Measurements from ENCODE around the gene DEPDC5.
"Not testable (repeated sequence)": the region's sequence is repeated elsewhere in the genome, so short reads cannot be mapped to it uniquely, and the experiment has no call there.

Gene DEPDC5

DNA sequence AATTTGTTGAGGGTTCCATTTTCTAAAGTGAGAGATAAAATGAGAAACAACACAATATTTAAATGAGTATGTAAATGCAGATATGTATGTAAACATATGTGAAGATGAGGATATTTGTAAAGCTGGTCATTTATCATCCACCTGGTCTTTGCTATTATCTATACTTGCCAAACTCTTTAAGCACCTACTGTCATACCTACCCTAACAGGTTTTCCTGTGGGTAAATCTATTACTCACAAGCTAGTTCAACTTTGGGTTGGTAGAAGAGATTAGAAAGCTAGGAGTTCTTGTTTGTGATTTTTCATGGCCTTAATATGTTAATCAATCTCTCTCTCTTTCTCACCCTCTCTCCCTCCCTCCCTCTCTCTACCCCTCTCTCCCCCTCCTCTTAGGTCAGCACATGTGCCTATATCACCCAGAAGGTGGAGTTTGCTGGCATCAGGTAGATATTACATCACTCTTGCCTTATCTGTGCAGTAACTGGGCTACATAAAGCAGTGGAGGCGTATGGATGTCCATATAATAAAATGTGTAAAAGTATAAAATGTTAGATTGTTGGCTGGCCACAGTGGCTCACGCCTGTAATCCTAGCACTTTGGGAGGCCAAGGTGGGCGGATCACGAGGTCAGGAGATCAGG, 14.7 kb downstream of the DEPDC5 start:
- Mint-ChIP-seq H3K9me3 (no peaks in the 10 kb centered on the region), H3K27ac (no peak overlapping the region), H3K36me3 (peaks cover 11% of the 10 kb centered on the region), H3K27me3 (no peaks in the 10 kb centered on the region), H3K4me3 (no peak overlapping the region), H3K4me1 (peaks cover 5% of the 10 kb centered on the region)

DNA sequence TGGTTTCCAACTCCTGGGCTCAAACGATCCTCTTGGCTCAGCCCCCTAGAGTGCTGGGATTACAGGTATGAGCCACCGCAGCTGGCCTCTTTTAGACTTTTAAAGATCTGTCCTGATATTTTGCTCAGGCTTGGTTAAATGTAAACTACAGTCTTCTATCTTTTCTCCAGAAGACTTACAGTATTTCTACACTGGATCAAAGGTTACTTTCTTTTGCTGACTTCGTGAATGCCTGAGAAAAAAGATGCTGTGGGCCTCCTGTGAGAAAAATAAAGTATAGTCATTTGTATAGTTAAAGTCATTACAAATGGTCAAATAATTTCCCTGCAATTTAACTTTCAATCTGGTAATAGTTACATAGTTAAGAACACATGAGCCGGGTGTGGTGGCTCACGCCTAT, 19.6 kb downstream of the DEPDC5 start:
- Mint-ChIP-seq H3K27ac (no peak overlapping the region), H3K36me3 (no peaks in the 10 kb centered on the region), H3K27me3 (no peaks in the 10 kb centered on the region), H3K4me1 (no peaks in the 10 kb centered on the region), H3K9me3 (no peaks in the 10 kb centered on the region), H3K4me3 (no peak overlapping the region)

DNA sequence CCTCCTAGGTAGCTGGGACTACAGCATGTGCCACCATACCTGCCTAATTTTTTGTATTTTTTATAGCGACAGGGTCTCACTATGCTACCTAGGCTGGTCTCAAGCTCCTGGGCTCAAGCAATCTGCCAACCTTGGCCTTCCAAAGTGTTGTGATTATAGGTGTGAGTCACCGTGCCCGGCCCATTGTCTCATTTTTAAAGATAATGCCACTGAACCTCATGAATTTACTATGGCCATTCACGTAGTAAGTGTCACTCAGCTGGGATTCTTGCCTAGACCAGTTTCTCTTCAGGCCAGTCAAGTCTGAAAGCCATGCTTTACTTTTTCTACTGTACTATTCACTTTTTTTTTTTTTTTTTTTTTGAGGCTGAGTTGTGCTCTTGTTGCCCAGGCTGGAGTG, 22.4 kb downstream of the DEPDC5 start:
- Mint-ChIP-seq H3K36me3 (peaks cover 8% of the 10 kb centered on the region), H3K27ac (no peak overlapping the region), H3K4me3 (no peak overlapping the region), H3K27me3 (no peaks in the 10 kb centered on the region), H3K9me3 (no peaks in the 10 kb centered on the region), H3K4me1 (no peaks in the 10 kb centered on the region)

DNA sequence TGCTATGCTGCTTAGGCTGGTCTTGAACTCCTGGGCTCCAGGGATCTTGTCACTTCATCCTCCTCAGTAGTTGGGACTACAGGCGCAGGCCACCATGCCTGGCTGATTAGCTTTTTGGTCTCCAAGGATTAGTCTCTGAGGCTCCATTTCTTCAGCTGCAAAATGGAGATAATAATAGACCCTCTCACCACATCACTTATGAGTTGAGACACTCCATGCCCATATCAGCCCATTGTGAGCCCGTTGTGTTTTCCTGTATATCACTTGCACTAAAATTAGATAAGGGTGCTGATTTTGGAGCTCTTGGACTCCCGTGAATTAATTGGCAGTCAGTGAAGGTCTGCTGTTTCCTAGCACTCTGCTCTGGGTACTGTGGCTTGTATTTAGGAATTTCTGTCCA, 36.0 kb downstream of the DEPDC5 start:
- Mint-ChIP-seq H3K36me3 (peaks cover 3% of the 10 kb centered on the region), H3K4me3 (no peak overlapping the region), H3K9me3 (no peaks in the 10 kb centered on the region), H3K4me1 (no peaks in the 10 kb centered on the region), H3K27me3 (no peaks in the 10 kb centered on the region), H3K27ac (no peak overlapping the region)

DNA sequence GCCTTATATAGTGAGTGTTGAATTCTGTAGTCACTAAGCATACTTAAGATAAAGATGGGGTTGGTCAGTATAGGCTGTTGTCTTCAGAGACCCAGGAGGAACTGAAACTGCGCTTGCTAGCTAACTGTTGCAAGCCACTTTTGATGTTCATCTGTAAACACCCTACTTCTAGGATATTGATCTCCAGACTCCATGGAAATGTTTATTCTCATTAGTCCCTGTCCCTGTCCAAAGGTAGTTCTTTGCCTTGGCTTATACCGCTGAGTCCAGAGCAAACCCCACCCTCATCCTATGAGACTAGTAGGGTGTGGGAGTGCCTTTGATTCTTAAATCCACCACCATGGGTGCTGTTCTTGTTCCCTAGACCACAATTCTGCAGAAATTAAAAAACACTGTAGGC, 36.4 kb downstream of the DEPDC5 start:
- no peaks in the 10 kb centered on the region for H3K9me3 Mint-ChIP-seq
- H3K27me3 Mint-ChIP-seq = no peaks in the 10 kb centered on the region
- no peak overlapping the region for H3K27ac Mint-ChIP-seq
- H3K4me3 Mint-ChIP-seq = no peak overlapping the region
- H3K4me1 Mint-ChIP-seq = no peaks in the 10 kb centered on the region
- no peaks in the 10 kb centered on the region for H3K36me3 Mint-ChIP-seq

DNA sequence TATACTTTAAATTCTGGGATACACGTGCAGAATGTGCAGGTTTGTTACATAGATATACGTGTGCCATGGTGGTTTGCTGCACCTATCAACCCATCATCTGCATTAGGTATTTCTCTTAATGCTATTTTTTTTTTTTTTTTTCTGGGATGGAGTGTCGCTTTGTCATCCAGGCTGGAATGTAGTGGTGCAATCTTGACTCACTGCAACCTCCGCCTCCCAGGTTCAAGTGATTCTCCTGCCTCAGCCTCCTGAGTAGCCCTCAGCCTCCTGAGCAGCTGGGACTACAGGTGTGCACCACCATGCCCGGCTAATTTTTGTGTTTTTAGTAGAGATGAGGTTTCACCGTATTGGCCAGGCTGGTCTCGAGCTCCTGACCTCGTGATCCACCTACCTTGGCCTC, 45.5 kb downstream of the DEPDC5 start:
- H3K9me3 Mint-ChIP-seq, H3K4me3 Mint-ChIP-seq, H3K27me3 Mint-ChIP-seq, H3K4me1 Mint-ChIP-seq, H3K27ac Mint-ChIP-seq: not testable (repeated sequence)
- H3K36me3 Mint-ChIP-seq = peaks cover 14% of the 10 kb centered on the region

DNA sequence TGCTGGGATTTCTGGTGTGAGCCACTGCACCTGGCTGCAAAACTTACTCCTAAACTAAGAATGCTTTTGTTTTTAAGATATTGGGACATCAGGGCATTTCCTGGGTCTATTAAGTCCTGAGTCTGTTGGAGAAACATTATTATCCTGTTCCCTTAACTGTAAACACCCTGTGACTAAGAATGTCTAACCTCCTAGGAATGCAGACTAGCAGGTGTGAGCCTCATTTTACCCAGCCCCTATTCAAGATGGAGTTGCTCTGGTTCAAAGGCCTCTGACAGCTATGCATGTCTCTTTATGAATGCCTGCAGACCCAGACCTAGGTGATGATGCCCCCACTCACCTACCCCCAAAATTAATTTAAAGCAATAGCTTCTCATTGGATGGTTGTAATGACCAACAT, 46.2 kb downstream of the DEPDC5 start:
- no peaks in the 10 kb centered on the region for H3K4me1 Mint-ChIP-seq

DNA sequence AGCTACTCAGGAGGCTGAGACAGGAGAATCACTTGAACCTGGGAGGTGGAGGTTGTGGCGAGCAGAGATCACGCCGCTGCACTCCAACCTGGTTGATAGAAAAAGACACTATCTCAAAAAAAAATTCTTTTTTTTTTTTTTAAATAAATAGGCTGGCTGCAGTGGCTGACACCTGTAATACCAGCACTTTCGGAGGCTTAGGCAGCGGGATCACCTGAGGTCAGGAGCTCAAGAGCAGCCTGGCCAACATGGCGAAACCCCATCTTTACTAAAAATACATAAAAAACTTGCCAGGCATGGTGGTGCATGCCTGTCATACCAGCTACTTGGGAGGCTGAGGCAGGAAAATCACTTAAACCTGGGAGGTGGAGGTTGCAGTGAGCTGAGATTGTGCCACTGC, 47.0 kb downstream of the DEPDC5 start:
- H3K36me3 Mint-ChIP-seq = peaks cover 20% of the 10 kb centered on the region
- H3K4me1 Mint-ChIP-seq, H3K4me3 Mint-ChIP-seq, H3K27ac Mint-ChIP-seq, H3K9me3 Mint-ChIP-seq, H3K27me3 Mint-ChIP-seq: not testable (repeated sequence)

More for the DNA sequence above, 46.2 kb downstream of the DEPDC5 start:
- no peaks in the 10 kb centered on the region for H3K27me3 Mint-ChIP-seq
- H3K27ac Mint-ChIP-seq = no peak overlapping the region
- H3K36me3 Mint-ChIP-seq = peaks cover 17% of the 10 kb centered on the region
- no peaks in the 10 kb centered on the region for H3K9me3 Mint-ChIP-seq
- no peak overlapping the region for H3K4me3 Mint-ChIP-seq

DNA sequence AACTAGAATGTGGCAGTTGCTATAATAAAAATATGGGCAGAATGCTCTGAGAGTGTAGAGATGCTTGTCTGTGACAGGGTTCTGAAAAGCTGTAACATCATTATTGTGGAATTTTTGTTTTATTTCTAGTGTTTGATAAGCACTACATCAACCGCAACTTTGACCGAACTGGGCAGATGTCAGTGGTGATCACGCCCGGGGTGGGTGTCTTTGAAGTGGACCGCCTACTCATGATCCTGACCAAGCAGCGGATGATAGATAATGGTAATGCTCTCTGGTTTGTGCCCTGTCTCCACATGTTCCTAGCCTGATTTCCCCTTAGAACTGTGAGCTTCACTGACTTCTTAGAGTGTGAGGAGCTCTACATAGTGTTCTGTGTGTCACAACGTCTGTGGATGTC, 48.8 kb downstream of the DEPDC5 start:
- H3K27ac Mint-ChIP-seq = no peak overlapping the region
- H3K9me3 Mint-ChIP-seq = no peaks in the 10 kb centered on the region
- peaks cover 20% of the 10 kb centered on the region for H3K36me3 Mint-ChIP-seq
- H3K27me3 Mint-ChIP-seq = no peaks in the 10 kb centered on the region
- H3K4me3 Mint-ChIP-seq = no peak overlapping the region
- H3K4me1 Mint-ChIP-seq = no peaks in the 10 kb centered on the region

DNA sequence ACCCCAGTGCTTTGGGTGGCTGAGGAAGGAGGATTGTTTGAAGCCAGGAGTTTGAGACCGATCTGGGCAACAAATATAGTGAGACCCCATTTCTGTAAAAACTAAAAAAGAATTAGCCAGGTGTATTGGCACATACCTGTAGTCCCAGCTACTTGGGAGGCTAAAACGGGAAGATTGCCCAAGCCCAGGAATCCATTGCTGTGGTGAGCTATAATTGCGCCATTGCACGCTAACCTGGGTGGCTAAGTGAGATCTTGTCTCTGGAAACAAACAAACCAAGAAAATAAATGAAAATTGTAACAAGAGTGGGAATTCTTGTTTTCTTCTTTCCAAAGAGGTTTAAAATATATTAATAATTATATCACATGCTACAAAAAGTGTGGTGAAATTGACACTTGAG, 52.9 kb downstream of the DEPDC5 start:
- H3K4me1 Mint-ChIP-seq = no peaks in the 10 kb centered on the region
- no peak overlapping the region for H3K4me3 Mint-ChIP-seq
- H3K27ac Mint-ChIP-seq = no peak overlapping the region
- no peaks in the 10 kb centered on the region for H3K9me3 Mint-ChIP-seq
- H3K27me3 Mint-ChIP-seq = no peaks in the 10 kb centered on the region
- H3K36me3 Mint-ChIP-seq = peaks cover 20% of the 10 kb centered on the region

DNA sequence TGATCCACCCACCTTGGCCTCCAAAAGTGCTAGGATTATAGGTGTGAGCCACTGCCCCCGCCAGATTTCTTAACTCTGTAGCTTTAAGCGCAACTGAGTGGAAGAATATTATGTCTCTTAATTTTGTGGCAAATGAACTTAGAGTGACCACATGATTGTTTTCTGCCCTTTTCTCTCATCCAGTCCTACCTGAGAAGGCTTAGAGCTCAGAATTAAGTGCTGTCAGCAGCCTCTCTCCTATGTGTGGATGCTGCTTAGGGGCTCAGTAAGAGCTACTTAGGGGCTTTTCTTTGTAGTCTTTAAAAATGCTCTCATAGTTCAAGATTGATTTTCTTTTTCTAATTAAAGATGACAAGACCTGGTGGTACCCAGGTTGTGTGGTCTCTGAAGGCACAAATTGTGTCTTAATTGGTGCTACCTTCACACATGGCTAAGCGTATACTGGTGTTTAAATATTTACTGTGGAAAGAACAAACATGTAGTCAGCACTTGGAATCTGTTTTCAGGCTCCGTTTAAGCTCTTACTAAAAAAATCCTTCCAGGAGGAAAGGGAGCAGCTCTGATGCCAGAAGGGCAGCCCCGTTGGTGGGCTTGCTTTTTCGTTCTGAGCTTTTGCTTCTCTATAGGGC, 59.3 kb downstream of the DEPDC5 start:
- peaks cover 16% of the 10 kb centered on the region for H3K36me3 Mint-ChIP-seq
- no peak overlapping the region for H3K27ac Mint-ChIP-seq
- H3K4me1 Mint-ChIP-seq = no peaks in the 10 kb centered on the region
- no peaks in the 10 kb centered on the region for H3K9me3 Mint-ChIP-seq
- H3K4me3 Mint-ChIP-seq = no peak overlapping the region
- no peaks in the 10 kb centered on the region for H3K27me3 Mint-ChIP-seq

DNA sequence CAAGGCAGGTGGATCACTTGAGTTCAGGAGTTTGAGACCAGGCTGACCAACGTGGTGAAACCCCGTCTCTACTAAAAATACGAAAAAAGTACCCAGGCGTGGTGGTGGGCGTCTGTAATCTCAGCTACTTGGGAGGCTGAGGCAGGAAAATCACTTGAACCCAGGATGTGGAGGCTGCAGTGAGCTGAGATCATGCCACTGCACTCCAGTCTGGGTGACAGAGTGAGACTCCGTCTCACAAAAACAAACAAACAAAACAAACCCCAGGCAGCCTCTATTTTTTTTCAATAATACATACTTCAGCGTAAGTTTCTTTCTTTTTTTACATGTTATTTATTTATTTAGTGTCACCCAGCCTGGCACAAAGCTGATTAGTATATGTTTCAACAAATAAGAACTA, 60.1 kb downstream of the DEPDC5 start:
- H3K36me3 Mint-ChIP-seq = peaks cover 21% of the 10 kb centered on the region
- H3K4me3 Mint-ChIP-seq, H3K4me1 Mint-ChIP-seq, H3K9me3 Mint-ChIP-seq, H3K27ac Mint-ChIP-seq, H3K27me3 Mint-ChIP-seq: not testable (repeated sequence)

DNA sequence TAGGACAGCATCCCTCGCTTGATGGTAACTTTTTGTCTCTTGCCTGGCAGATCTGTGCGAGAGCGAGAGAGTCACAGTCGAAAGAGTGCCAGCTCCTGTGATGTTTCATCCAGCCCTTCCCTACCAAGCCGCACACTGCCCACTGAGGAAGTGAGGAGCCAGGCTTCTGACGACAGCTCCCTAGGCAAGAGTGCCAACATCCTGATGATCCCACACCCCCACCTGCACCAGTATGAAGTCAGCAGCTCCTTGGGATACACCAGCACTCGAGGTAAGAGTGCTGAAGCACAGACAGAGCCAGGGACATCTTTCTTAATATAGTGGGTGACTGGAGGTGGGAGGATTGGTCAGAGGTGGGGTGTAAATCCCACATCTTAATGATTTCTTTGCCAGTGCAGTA, 61.1 kb downstream of the DEPDC5 start:
- H3K9me3 Mint-ChIP-seq = no peaks in the 10 kb centered on the region
- H3K4me3 Mint-ChIP-seq = no peak overlapping the region
- peaks cover 6% of the 10 kb centered on the region for H3K4me1 Mint-ChIP-seq
- no peak overlapping the region for H3K27ac Mint-ChIP-seq
- no peaks in the 10 kb centered on the region for H3K27me3 Mint-ChIP-seq
- peaks cover 21% of the 10 kb centered on the region for H3K36me3 Mint-ChIP-seq

DNA sequence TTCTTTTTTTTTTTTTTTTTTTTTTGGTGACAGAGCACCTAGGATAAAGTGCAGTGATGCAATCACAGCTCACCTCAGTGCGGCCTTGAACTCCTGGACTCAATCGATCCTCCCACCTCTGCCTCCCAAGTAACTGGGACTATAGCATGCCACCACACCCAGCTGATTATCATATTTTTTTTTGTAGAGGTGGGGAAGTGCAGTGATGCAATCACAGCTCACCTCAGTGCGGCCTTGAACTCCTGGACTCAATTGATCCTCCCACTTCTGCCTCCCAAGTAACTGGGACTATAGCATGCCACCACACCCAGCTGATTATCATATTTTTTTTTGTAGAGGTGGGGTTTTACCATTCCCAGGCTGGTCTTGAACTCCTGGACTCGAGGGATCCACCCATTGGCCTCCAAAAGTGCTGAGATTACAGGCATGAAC, 61.6 kb downstream of the DEPDC5 start:
- peaks cover 22% of the 10 kb centered on the region for H3K36me3 Mint-ChIP-seq
- not testable (repeated sequence) for H3K4me3 Mint-ChIP-seq, H3K9me3 Mint-ChIP-seq, H3K27ac Mint-ChIP-seq, H3K4me1 Mint-ChIP-seq, H3K27me3 Mint-ChIP-seq

DNA sequence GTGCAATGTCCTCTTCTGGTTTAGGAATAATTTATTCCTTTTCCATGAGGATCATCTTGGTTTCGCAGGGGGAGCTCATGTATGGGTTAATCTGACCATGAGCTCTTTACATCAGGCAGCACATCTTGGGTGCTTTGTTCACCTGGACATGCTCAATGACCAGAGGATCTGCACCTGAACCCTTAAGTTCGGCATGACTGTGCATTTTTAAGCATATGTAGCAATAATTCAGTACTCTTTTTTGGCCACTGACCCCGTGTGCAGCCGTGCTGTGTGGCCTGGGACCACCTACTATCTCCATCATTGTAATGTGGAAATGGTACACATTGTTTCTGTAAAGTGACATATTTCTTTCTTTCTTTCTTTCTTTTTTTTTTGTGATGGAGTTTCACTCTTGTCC, 62.9 kb downstream of the DEPDC5 start:
- H3K4me3 Mint-ChIP-seq = no peak overlapping the region
- peaks cover 6% of the 10 kb centered on the region for H3K4me1 Mint-ChIP-seq
- H3K27me3 Mint-ChIP-seq = no peaks in the 10 kb centered on the region
- no peaks in the 10 kb centered on the region for H3K9me3 Mint-ChIP-seq
- H3K27ac Mint-ChIP-seq = no peak overlapping the region
- H3K36me3 Mint-ChIP-seq = peaks cover 27% of the 10 kb centered on the region

DNA sequence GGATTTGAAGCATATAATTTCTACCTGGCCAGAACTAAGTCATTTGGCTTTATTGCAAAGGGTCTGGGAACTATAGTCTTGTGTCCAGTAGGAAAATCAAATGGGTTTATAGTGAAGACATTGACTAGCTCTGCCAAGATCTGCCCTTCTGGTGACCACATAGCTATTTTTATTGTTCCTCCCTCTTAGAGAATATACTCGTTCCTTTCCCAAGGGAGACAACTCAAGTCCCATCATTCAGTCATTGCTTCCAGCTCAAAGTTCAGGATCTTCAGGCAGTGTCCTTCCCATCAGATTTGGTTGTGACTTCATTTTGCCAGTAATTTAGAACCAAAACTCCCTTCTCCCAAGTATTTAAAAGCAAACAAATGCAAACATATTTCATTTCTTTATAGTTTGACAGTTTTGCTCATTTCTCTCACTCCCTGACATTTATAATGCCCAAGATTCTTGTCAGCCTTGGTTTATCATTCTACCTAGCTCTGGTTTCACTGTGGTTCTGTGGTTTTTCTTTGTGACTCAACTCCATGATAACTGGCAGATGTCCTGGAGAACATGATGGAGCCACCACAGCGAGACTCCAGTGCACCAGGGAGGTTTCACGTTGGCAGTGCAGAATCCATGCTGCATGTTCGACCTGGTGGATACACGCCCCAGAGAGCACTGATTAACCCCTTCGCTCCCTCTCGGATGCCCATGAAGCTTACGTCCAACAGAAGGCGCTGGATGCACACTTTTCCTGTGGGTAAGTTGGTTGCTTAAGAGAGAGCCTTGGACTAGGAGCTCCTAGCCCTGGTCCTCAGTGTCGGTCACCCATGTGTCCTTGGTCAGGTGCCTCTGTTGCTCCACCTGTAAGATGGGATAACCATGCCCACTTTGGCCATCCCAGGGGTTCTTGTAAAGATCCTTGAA, 64.9 kb downstream of the DEPDC5 start:
- H3K4me3 Mint-ChIP-seq = no peak overlapping the region
- peaks cover 6% of the 10 kb centered on the region for H3K4me1 Mint-ChIP-seq
- no peak overlapping the region for H3K27ac Mint-ChIP-seq
- no peaks in the 10 kb centered on the region for H3K9me3 Mint-ChIP-seq
- peaks cover 30% of the 10 kb centered on the region for H3K36me3 Mint-ChIP-seq
- H3K27me3 Mint-ChIP-seq = no peaks in the 10 kb centered on the region

All from activated naive CD4-positive, alpha-beta T cell treated with anti-CD3 and anti-CD28 coated beads, Interleukin-2, amount 50 U/mL, for 24 hours (primary cell).